Activated CD4-positive, alpha-beta T cell treated with anti-CD3 and anti-CD28 coated beads, Interleukin-2, amount 10 ng/mL, durations not matched to agents 7 days and 5 days (primary cell): ENCODE data around the gene HAPLN2. TPM values are rescaled to one million over a fixed set of nuclear protein-coding genes. Genes with fewer than 3 reads are reported as not detected.
"Not testable (repeated sequence)": the region's sequence is repeated elsewhere in the genome, so short reads cannot be mapped to it uniquely, and the experiment has no call there.

Experiments used
- CTCF ChIA-PET: fragments of 350-600 bp; sonication (Branson Sonifier 250); formaldehyde crosslinking; loops from one replicate; lab custom pipeline; 2021; ENCODE audit warnings: antibody characterized with exemption; lab: Charles Lee
- POLR2A ChIA-PET: fragments of 350-600 bp; sonication (Branson Sonifier 250); formaldehyde crosslinking; loops from one replicate; lab custom pipeline; 2021; ENCODE audit warnings: antibody characterized with exemption; lab: Charles Lee
- DNase-seq: peaks from one replicate; pipeline ENCODE4 v3.0.0-alpha.2; 2020
- H3K27ac Mint-ChIP-seq: one replicate; pipeline ENCODE4 v1.8.0; 2021; ENCODE audit warnings: mild to moderate bottlenecking, moderate library complexity, mixed read lengths
- H3K27me3 Mint-ChIP-seq: one replicate; pipeline ENCODE4 v1.8.0; 2021; ENCODE audit warnings: mixed read lengths
- H3K36me3 Mint-ChIP-seq: one replicate; pipeline ENCODE4 v1.8.0; 2021; ENCODE audit warnings: low read depth, mixed read lengths
- H3K4me1 Mint-ChIP-seq: one replicate; pipeline ENCODE4 v1.8.0; 2021; ENCODE audit warnings: mixed read lengths
- H3K4me3 Mint-ChIP-seq: one replicate; pipeline ENCODE4 v1.8.0; 2021; ENCODE audit warnings: mild to moderate bottlenecking, moderate library complexity, mixed read lengths
- H3K9me3 Mint-ChIP-seq: one replicate; pipeline ENCODE4 v1.8.0; 2021; ENCODE audit warnings: mixed read lengths
- total RNA-seq, 2 experiments: library from RNA; stranded (reverse); gene quantifications; one replicate each; pipeline ENCODE4 v1.2.3, GENCODE V29; 2021

The HAPLN2 gene
- total RNA-seq, 2 experiments from 2014 or later: 0.62 TPM; not detected in 1

DNA sequence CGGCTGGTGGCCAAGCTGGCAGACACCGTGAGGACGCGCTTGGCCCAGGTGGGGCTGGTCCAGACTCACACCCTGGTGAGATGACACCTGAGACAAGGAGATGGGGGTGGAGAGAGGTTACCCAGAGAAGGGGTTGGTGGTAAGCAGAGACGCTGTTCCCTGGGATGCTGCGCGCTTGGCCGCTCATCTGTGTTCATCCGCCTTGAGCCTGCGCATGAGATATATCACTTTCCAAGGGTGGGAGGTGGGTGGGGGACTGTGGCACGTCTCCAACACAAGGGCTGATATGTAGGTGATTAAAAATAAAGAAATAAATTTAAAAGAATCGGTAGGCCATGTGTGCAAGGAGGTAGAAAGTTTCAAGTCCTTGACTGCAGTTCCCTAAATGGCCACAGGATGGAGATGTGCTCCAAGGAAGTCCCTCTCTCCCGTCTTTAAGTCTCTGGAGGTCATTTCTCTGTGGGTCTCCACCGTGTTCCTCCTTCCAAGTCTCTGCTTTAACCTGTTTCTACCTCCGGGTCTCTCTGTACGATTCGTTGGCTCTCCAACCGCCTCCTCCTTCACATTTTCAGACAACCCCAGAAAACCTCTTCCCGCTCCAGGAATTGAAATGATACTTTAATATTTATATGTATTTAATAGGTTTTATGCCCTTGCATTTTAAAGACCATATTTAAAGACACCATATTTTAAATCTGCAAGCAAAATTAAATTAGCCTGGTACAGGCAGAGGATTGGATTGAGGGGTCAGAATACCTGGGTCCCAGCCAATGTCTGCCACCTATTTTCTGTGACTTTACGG, 35.2 kb upstream of the HAPLN2 start:
- H3K27ac Mint-ChIP-seq: no peak overlapping the region
- ChIA-PET POLR2A (no interaction called here), CTCF (interaction anchor here (0.6 to 1.2 kb wide), 3 partner anchors 30 to 142 kb away, joined by 3 to 5 read pairs (median 3); no protein-coding TSS in a partner anchor)
- no peaks in the 10 kb centered on the region for H3K9me3 Mint-ChIP-seq
- DNase-seq: peak; percentile 86
- H3K27me3 Mint-ChIP-seq: no peaks in the 10 kb centered on the region
- H3K4me3 Mint-ChIP-seq: no peak overlapping the region
- H3K4me1 Mint-ChIP-seq: peaks cover 27% of the 10 kb centered on the region
- no peaks in the 10 kb centered on the region for H3K36me3 Mint-ChIP-seq

DNA sequence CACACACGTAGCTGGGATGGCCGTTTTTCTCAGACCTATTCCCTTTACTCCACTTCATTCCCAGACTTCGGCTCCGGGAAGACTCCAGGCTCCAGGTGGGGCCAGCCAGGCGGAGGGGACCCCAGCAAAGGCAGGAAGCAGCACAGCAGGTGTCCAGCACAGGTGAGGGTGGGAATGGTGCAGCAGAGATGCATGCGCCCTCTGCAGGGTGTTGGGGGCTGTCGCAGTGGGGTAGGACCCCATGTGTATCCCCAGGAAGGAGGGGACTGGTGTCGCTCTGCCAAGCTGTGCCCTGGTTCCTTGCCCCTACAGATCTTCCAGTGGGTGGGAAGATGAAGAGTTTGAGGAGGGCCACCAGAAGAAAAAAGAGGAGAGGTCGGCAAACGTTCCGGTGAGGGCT, 34.4 kb upstream of the HAPLN2 start:
- Mint-ChIP-seq H3K36me3 (no peaks in the 10 kb centered on the region), H3K27ac (no peak overlapping the region), H3K9me3 (no peaks in the 10 kb centered on the region), H3K27me3 (no peaks in the 10 kb centered on the region), H3K4me3 (no peak overlapping the region), H3K4me1 (peaks cover 27% of the 10 kb centered on the region)
- DNase-seq: no peak
- ChIA-PET CTCF (interaction anchor here (0.6 to 2.2 kb wide), 3 partner anchors 10 to 141 kb away, joined by 3 to 4 read pairs (median 3); no protein-coding TSS in a partner anchor), POLR2A (no interaction called here)

DNA sequence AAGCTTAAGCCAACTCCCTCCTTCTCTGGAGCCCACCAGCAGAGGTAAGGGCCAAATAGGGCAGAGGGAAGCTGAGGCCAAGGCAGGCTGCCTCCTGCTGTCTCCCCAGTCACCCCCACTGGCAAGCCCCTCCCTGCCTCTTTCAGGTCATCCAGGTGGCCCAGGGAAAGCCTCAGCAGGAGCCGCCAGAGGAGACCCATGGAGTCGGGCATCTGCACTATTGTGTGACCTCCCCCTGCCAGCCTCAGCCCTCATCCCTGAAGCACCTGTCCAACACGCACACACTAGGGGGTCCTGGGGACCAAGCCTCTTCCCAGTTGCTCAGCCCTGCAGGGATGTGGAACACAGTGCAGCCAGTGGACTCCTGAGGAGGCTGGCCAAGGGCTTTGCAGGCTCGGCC, 32.9 kb upstream of the HAPLN2 start:
- DNase-seq: no peak
- no peak overlapping the region for H3K4me3 Mint-ChIP-seq
- ChIA-PET POLR2A (no interaction called here), CTCF (interaction anchor here (1.1 to 2.2 kb wide), 2 partner anchors 22 to 78 kb away, joined by 3 to 4 read pairs; no protein-coding TSS in a partner anchor)
- H3K27ac Mint-ChIP-seq: no peak overlapping the region
- no peaks in the 10 kb centered on the region for H3K9me3 Mint-ChIP-seq
- H3K36me3 Mint-ChIP-seq: no peaks in the 10 kb centered on the region
- H3K27me3 Mint-ChIP-seq: no peaks in the 10 kb centered on the region
- peaks cover 35% of the 10 kb centered on the region for H3K4me1 Mint-ChIP-seq

DNA sequence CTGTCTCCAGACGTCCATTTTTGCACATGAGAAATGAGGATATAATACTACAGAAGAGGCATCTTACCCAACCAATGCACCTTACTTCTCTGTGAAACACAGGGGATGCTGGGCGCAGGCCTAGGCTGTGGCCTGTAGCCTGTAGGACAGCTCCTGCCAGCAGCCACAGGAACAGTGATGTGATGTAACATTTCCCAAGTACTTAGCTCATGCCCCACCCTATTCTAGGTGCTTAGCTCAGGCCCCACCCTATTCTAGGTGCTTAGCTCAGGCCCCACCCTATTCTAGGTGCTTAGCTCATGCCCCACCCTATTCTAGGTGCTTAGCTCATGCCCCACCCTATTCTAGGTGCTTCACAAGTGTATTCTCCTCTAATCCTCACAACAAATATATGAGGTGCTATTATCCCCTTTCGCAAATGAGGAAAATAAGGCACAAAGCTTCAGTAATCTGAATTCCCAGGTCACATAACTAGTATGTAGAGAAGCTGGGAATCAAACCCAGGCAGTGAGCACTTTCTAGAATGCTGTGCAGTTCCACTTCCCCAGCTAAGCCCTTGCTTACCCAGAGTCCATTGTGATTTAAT, 32.2 kb upstream of the HAPLN2 start:
- CTCF ChIA-PET: interaction anchor here (1.1 to 2.2 kb wide), 2 partner anchors 21 to 79 kb away, joined by 3 to 4 read pairs; no protein-coding TSS in a partner anchor
- Mint-ChIP-seq H3K27ac (no peak overlapping the region), H3K4me3 (no peak overlapping the region), H3K36me3 (no peaks in the 10 kb centered on the region), H3K27me3 (no peaks in the 10 kb centered on the region), H3K4me1 (peaks cover 33% of the 10 kb centered on the region), H3K9me3 (no peaks in the 10 kb centered on the region)
- no peak for DNase-seq
- POLR2A ChIA-PET: no interaction called here

DNA sequence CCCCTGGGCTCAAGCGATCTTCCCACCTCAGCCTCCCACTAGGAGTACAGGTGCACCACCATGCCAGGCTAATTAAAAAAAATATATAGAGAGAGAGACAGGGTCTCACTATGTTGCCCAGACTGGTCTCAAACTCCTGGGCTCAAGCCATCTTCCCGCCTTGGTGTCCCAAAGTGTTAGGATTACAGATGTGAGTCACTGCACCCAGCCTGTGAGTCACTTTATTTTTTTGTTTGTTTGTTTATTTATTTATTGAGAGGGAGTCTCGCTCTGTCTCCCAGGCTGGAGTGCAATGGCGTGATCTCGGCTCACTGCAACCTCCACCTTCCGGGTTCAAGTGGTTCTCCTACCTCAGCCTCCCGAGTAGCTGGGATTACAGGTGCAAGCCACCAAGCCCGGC, 31.3 kb upstream of the HAPLN2 start:
- H3K27ac Mint-ChIP-seq, DNase-seq, H3K9me3 Mint-ChIP-seq, H3K36me3 Mint-ChIP-seq, H3K27me3 Mint-ChIP-seq, POLR2A ChIA-PET, H3K4me3 Mint-ChIP-seq: not testable (repeated sequence)
- CTCF ChIA-PET: interaction anchor here (0.8 to 1.1 kb wide), 3 partner anchors 8 to 96 kb away, joined by 3 to 5 read pairs (median 3); partner anchors contain the start of gene TTC24
- peaks cover 31% of the 10 kb centered on the region for H3K4me1 Mint-ChIP-seq

DNA sequence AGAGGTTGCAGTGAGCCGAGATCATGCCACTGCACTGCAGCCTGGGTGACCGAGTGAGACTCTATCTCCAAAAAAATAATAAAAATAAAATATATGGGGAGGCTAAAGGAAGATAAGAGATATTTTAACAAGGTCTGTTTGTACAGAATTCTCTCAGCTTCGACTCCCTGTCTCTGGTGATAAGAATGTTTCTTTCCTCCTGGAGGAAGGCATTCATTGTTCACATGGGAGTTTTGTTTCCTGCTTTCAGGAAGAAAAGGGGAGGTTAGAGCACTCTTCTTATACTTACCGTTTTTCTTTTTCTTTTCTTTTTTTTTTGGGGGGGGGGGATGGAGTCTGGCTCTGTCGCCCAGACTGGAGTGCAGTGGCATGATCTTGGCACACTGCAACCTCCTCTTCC, 29.7 kb upstream of the HAPLN2 start:
- Mint-ChIP-seq H3K27me3 (no peaks in the 10 kb centered on the region), H3K4me3 (no peak overlapping the region), H3K9me3 (no peaks in the 10 kb centered on the region), H3K36me3 (peaks cover 4% of the 10 kb centered on the region), H3K27ac (no peak overlapping the region), H3K4me1 (peaks cover 25% of the 10 kb centered on the region)
- no peak for DNase-seq
- POLR2A ChIA-PET: no interaction called here
- CTCF ChIA-PET: interaction anchor here (0.6 to 1.3 kb wide), 3 partner anchors 10 to 260 kb away, joined by 3 to 5 read pairs (median 4); no protein-coding TSS in a partner anchor

DNA sequence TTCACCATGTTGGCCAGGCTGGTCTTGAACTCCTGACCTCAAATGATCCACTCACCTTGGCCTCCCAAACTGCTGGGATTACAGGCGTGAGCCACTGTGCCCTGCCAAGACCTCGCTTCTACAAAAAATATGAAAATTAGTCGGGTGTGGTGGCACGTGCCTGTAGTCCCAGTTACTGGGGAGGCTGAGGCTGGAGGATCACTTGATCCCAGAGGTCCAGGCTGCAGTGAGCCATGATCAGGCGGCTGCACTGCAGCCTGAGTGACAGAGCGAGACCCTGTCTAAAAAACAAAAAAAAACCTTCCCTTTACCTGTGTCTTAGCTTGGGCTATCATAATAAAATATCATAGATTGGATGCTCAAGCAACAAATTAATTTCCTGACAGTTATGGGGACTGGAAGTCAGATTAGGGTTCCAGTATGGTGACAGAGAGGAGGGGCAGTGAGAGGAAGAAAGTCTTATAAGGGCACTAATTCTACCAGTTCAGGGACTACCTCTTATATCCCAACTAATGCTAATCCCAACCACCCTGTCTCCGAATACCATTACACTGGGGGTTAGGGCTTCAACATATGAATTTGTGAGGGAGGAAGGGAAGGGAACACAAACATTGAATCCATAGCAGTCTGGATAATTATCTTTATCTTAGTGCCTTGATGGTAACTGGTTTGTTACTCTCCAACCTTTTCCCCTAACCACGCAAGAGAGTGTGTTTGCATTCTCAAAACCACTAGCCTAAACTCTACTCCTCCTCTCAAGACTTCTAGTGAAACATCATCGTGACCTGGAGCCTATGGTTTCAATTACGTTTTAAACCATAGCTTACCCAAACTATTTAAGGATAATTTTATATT, 28.7 kb upstream of the HAPLN2 start:
- no peak for DNase-seq
- Mint-ChIP-seq H3K4me3 (no peak overlapping the region), H3K36me3 (peaks cover 12% of the 10 kb centered on the region), H3K27me3 (no peaks in the 10 kb centered on the region), H3K9me3 (no peaks in the 10 kb centered on the region), H3K27ac (peak overlapping the region; percentile 83), H3K4me1 (peaks cover 28% of the 10 kb centered on the region)
- POLR2A ChIA-PET: no interaction called here
- CTCF ChIA-PET: interaction anchor here (0.6 to 1.7 kb wide), 6 partner anchors 69 to 259 kb away, joined by 3 to 7 read pairs (median 4); partner anchors contain the start of gene MEF2D

DNA sequence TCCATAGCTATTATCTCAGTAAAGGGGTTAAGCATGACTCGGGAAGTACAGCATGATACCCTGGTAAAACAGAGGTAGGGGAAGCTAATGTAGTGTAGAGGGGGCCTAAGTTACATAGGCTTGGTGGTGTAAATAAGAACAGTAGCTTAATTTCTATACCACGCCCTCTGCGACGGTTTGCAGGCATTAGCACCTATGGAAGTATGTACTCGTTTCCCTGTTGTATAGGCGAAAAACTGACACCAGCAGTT, 28.1 kb upstream of the HAPLN2 start:
- CTCF ChIA-PET: interaction anchor here (0.9 to 1.7 kb wide), 7 partner anchors 68 to 145 kb away, joined by 3 to 7 read pairs (median 4); partner anchors contain the start of gene MEF2D
- no peaks in the 10 kb centered on the region for H3K27me3 Mint-ChIP-seq
- POLR2A ChIA-PET: no interaction called here
- peak overlapping the region; percentile 83 for H3K27ac Mint-ChIP-seq
- peaks cover 13% of the 10 kb centered on the region for H3K36me3 Mint-ChIP-seq
- no peak for DNase-seq
- no peaks in the 10 kb centered on the region for H3K9me3 Mint-ChIP-seq
- H3K4me3 Mint-ChIP-seq: peak overlapping the region; percentile 78
- H3K4me1 Mint-ChIP-seq: peaks cover 28% of the 10 kb centered on the region

DNA sequence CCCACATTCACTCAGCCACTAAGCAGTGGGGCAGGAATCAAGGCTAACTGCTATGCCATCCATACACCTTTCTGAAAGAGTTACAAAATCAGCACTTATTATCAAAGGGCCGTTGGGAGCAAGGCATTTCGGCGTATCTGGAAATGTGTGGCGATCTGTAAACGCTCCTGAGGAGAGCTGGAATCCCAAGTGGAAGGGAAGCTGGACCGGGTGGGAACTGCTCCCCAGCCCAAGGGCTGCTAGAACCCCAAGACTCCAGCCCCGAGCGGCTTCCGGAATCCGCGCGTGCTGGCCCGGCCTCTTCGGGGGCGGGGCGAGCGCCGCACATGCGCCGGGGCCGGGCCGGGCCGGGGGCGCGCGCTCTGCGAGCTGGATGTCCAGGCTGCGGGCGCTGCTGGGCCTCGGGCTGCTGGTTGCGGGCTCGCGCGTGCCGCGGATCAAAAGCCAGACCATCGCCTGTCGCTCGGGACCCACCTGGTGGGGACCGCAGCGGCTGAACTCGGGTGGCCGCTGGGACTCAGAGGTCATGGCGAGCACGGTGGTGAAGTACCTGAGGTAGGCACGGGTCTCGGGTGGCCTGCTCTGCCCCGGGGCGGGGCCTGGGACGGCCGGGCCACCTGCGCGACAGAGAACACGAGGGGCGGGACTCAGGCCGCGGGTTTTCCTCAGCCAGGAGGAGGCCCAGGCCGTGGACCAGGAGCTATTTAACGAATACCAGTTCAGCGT, 27.6 kb upstream of the HAPLN2 start, which contains the start of gene NAXE:
Gene NAXE, plus strand, starts transcription at position 345 of the 726 bp plus-strand sequence. Its CDS starts 29 bp downstream, at position 374.
- Mint-ChIP-seq H3K36me3 (peaks cover 13% of the 10 kb centered on the region), H3K4me3 (peak within 1 kb of the TSS; percentile 78), H3K27ac (peak within 1 kb of the TSS; percentile 83), H3K4me1 (peaks cover 28% of the 10 kb centered on the region), H3K27me3 (no peaks in the 10 kb centered on the region), H3K9me3 (no peaks in the 10 kb centered on the region)
- POLR2A ChIA-PET: no interaction called here
- CTCF ChIA-PET: interaction anchor here (0.6 to 1.7 kb wide), 10 partner anchors 9 to 146 kb away, joined by 3 to 7 read pairs (median 4); partner anchors contain the start of genes MEF2D and TTC24
- DNase-seq: peak; percentile 71

DNA sequence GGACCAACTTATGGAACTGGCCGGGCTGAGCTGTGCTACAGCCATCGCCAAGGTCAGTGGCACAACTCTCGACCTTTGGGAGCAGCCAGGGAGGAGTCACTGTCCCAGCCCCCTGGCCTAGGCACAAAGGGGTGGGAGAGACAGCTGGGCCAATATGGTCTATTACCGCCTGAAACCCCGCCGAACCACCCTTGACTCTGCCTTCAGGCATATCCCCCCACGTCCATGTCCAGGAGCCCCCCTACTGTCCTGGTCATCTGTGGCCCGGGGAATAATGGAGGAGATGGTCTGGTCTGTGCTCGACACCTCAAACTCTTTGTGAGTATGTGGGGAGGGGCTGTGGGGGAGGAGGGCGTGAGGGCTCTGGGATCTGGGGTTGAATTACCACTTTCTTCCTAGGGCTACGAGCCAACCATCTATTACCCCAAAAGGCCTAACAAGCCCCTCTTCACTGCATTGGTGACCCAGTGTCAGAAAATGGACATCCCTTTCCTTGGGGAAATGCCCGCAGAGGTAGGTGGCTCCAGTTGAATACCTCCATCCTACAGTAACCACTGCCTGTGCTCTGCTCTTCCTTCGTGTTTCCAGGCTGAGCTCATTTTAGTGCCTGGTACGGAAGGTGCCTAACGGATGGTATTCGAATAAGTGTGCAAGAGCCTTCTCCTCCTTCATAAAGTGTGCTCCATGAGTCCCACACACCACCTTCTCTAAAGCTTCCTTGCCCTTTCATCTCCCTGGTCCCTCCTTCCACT, 26.9 kb upstream of the HAPLN2 start:
- H3K36me3 Mint-ChIP-seq: peaks cover 19% of the 10 kb centered on the region
- no peak for DNase-seq
- no peaks in the 10 kb centered on the region for H3K27me3 Mint-ChIP-seq
- H3K27ac Mint-ChIP-seq: peak overlapping the region; percentile 78
- H3K4me1 Mint-ChIP-seq: peaks cover 25% of the 10 kb centered on the region
- no peaks in the 10 kb centered on the region for H3K9me3 Mint-ChIP-seq
- ChIA-PET POLR2A (no interaction called here), CTCF (interaction anchor here (0.6 to 1.7 kb wide), 10 partner anchors 10 to 146 kb away, joined by 3 to 7 read pairs (median 4); partner anchors contain the start of genes MEF2D and TTC24)
- H3K4me3 Mint-ChIP-seq: peak overlapping the region; percentile 78

DNA sequence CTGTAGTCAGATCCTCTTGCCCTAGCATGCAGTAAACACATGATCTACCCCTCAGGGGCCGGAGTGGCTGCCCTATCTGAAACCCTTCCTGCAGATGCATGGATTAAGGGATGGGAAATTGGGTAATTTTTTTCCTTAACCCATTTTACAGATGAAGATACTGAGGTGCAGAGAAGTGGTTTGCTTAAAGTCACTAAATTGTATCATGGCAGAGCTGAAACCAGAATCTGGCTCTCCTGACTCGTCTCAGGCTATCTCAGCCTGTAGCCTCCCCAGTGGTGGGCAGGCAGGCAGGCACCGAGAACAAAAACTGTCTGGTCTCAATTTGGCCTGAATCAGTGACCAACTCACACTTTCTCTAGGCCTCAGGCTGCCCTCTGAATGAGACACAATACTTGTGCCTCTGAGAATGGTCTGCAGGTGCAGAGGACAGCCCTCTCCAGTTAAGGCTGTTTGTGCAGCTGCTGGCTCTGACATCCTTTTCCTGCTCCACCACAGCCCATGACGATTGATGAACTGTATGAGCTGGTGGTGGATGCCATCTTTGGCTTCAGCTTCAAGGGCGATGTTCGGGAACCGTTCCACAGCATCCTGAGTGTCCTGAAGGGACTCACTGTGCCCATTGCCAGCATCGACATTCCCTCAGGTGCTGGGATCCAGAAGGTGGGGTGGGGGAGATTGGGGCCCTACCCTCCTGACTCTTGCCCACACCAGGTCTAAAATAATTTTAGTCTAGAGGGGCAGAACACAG, 26.1 kb upstream of the HAPLN2 start:
- CTCF ChIA-PET: interaction anchor here (1.1 to 1.7 kb wide), 6 partner anchors 14 to 207 kb away, joined by 3 to 5 read pairs (median 4); partner anchors contain the start of genes MEF2D and TTC24

More for the DNA sequence above, 26.1 kb upstream of the HAPLN2 start:
- Mint-ChIP-seq H3K27ac (peak overlapping the region; percentile 10), H3K4me3 (peak overlapping the region; percentile 78), H3K27me3 (no peaks in the 10 kb centered on the region), H3K9me3 (no peaks in the 10 kb centered on the region), H3K36me3 (peaks cover 21% of the 10 kb centered on the region), H3K4me1 (peaks cover 25% of the 10 kb centered on the region)
- POLR2A ChIA-PET: no interaction called here
- DNase-seq: no peak
